DND-41 (cell line): ENCODE data around the gene FNDC3B.

Source experiments
- EZH2 ChIP-seq: IDR thresholded peaks from 3 replicates; pipeline ENCODE4 v1.6.1; 2012; ENCODE audit warnings: borderline replicate concordance, low read depth, mild to moderate bottlenecking, moderate library complexity, low read length, inconsistent platforms; ENCODE audit not compliant: severe bottlenecking
- TF ChIP-seq, protein P1 (sequence below): IDR thresholded peaks from 2 replicates; pipeline ENCODE4 v1.5.1; 2012; ENCODE audit warnings: borderline replicate concordance, low read length, moderate library complexity, mild to moderate bottlenecking; ENCODE audit not compliant: poor library complexity, severe bottlenecking; ENCODE audit errors: extremely low read depth

DNA sequence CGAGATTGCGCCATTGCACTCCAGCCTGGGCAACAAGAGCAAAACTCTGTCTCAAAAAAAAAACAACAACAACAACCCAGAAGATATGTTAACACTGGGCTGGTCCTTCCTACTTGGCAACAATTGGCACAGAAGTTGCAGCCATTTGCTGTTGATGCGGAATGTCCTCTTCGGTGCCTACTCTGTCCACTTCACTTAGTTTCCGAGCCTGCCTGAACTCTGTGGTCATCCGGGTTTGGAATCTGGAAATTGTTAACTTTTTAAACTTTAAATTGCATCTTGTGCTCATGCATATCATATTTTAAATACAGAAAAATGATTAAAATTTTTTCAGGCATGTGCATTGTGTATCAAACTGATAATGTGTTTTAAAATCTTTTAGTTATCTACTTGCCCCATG, 81.5 kb downstream of the FNDC3B start:
- TF ChIP-seq, protein P1, sequence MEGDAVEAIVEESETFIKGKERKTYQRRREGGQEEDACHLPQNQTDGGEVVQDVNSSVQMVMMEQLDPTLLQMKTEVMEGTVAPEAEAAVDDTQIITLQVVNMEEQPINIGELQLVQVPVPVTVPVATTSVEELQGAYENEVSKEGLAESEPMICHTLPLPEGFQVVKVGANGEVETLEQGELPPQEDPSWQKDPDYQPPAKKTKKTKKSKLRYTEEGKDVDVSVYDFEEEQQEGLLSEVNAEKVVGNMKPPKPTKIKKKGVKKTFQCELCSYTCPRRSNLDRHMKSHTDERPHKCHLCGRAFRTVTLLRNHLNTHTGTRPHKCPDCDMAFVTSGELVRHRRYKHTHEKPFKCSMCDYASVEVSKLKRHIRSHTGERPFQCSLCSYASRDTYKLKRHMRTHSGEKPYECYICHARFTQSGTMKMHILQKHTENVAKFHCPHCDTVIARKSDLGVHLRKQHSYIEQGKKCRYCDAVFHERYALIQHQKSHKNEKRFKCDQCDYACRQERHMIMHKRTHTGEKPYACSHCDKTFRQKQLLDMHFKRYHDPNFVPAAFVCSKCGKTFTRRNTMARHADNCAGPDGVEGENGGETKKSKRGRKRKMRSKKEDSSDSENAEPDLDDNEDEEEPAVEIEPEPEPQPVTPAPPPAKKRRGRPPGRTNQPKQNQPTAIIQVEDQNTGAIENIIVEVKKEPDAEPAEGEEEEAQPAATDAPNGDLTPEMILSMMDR = no peak
- TF ChIP-seq EZH2 = no peak
